HEK293 (cell line): Measurements from ENCODE around the gene ZNF423.

Experiments used
- GLI4 ChIP-seq: fragments of 450-650 bp; formaldehyde crosslinking; IDR thresholded peaks from 2 replicates; pipeline ENCODE4 v1.5.1; 2016; ENCODE audit warnings: missing biosample characterization, missing genetic modification characterization
- YY1 ChIP-seq: fragments of 450-650 bp; formaldehyde crosslinking; IDR thresholded peaks from 2 replicates; pipeline ENCODE4 v1.5.1; 2018; ENCODE audit warnings: missing biosample characterization, missing genetic modification characterization
- ZBTB49 ChIP-seq: fragments of 450-650 bp; formaldehyde crosslinking; IDR thresholded peaks from 2 replicates; pipeline ENCODE4 v1.5.1; 2016; ENCODE audit warnings: missing biosample characterization, missing genetic modification characterization, low read depth
- ZNF239 ChIP-seq: fragments of 450-650 bp; formaldehyde crosslinking; IDR thresholded peaks from 2 replicates; pipeline ENCODE4 v1.5.1; 2016; ENCODE audit warnings: missing biosample characterization, missing genetic modification characterization
- ZNF280C ChIP-seq: fragments of 450-650 bp; formaldehyde crosslinking; IDR thresholded peaks from 2 replicates; pipeline ENCODE4 v1.5.1; 2016; ENCODE audit warnings: missing biosample characterization, missing genetic modification characterization
- ZNF580 ChIP-seq: fragments of 450-650 bp; formaldehyde crosslinking; IDR thresholded peaks from 2 replicates; pipeline ENCODE4 v1.5.1; 2016; ENCODE audit warnings: missing biosample characterization, missing genetic modification characterization

GRCh38 chr16:49821156-49821555 is 34.8 kb downstream of the ZNF423 start:
- TF ChIP-seq GLI4 (no peak), ZBTB49 (tag by site-specific recombination) (no peak), ZNF580 (tag by site-specific recombination) (no peak), YY1 (tag by site-specific recombination) (no peak), ZNF280C (tag by site-specific recombination) (no peak), ZNF239 (tag by site-specific recombination) (no peak)
